BJ (cell line): ENCODE data around the gene TMOD1. TPM values are rescaled to one million over a fixed set of nuclear protein-coding genes. Genes with fewer than 3 reads are reported as not detected.

Source experiments
- CTCF ChIA-PET: fragments of 350-600 bp; formaldehyde crosslinking; extraction: SDS; loops from one replicate; lab custom pipeline; 2021; ENCODE audit warnings: antibody characterized with exemption, inconsistent platforms; lab: Yijun Ruan, JAX
- POLR2A ChIA-PET: fragments of 300-600 bp; sonication (Branson Sonifier 250); formaldehyde crosslinking; extraction: SDS; loops from one replicate; lab custom pipeline; 2021; ENCODE audit warnings: antibody characterized with exemption; lab: Charles Lee
- DNase-seq: peaks from one replicate; pipeline ENCODE4 v3.0.0-alpha.2; 2011; ENCODE audit warnings: low read depth
- H3K27me3 ChIP-seq: 2 replicates; pipeline ENCODE4 v1.6.0; 2011; ENCODE audit warnings: low read length; ENCODE audit not compliant: control insufficient read depth, insufficient read depth
- H3K36me3 ChIP-seq: 2 replicates; pipeline ENCODE4 v1.5.1; 2011; ENCODE audit warnings: low read length; ENCODE audit not compliant: control insufficient read depth, insufficient read depth
- H3K4me3 ChIP-seq: 2 replicates; pipeline ENCODE4 v1.5.1; 2011; ENCODE audit warnings: low read depth, mild to moderate bottlenecking, control low read depth, low read length
- polyA plus RNA-seq: library from polyadenylated mRNA; depleted of rRNA; stranded (reverse); fragments of >200 nt; gene quantifications from 2 replicates; pipeline ENCODE4 v1.2.3, GENCODE V29; 2011
- TF ChIP-seq, protein P1 (sequence below): IDR thresholded peaks from 2 replicates; pipeline ENCODE4 v1.5.1; 2011; ENCODE audit warnings: low read depth, mild to moderate bottlenecking, control low read depth, inconsistent platforms, low read length, moderate library complexity; ENCODE audit not compliant: insufficient read depth

Gene TMOD1
- polyA plus RNA-seq, 1 experiment: 0.06 TPM

DNA sequence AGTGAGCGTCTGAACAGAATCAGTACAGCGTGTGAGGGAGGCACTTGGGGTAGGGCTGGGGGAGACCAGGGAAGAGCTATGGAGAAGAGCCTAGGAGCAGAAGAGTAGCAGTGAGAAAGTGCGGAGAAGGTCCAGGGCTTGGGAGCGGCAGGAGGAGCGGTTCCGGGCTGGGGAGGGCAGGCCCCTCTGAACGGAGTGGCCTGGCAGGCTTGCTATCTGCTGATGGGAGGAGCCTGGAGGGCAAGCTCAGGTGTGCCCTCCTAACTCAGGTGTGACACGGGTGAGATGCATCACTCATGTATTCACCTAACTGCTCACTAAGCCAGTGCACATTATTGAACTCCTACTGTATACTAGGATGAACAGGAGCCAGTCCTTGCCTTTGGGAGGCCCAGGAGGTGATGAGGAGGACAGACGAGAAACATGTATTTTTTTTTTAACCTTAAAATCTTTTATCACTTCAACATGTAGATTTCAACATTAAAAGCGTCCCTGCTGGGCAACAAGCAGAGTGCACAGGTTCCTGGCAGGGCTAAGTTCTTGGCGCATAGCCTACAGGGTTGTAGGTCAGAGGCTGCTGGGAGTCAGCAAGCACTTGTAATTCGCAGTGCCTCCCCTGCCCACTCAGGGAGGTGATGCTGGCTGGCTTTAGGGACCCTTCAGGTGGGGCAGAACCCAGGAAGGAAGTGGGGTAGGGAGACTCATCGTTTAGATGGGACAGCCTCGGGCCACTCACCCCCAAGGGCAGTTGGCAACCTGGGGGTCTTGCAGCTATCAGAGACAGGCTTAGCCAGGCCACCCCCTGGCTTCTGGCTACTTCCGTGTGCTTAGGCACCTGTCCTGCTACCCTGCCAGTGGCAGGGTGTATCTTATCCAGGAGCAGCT, 55.5 kb downstream of the TMOD1 start:
- CTCF ChIA-PET: interaction anchor here (0.6 to 1.6 kb wide), 4 partner anchors 11 to 66 kb away, joined by 3 to 6 read pairs (median 4); no protein-coding TSS in a partner anchor
- TF ChIP-seq, protein P1, sequence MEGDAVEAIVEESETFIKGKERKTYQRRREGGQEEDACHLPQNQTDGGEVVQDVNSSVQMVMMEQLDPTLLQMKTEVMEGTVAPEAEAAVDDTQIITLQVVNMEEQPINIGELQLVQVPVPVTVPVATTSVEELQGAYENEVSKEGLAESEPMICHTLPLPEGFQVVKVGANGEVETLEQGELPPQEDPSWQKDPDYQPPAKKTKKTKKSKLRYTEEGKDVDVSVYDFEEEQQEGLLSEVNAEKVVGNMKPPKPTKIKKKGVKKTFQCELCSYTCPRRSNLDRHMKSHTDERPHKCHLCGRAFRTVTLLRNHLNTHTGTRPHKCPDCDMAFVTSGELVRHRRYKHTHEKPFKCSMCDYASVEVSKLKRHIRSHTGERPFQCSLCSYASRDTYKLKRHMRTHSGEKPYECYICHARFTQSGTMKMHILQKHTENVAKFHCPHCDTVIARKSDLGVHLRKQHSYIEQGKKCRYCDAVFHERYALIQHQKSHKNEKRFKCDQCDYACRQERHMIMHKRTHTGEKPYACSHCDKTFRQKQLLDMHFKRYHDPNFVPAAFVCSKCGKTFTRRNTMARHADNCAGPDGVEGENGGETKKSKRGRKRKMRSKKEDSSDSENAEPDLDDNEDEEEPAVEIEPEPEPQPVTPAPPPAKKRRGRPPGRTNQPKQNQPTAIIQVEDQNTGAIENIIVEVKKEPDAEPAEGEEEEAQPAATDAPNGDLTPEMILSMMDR: no peak

GRCh38 chr9:97557606-97558095, 56.2 kb downstream of the TMOD1 start:
- ChIA-PET POLR2A (no interaction called here), CTCF (interaction anchor here (1.5 to 1.6 kb wide), 2 partner anchors 8 to 41 kb away, joined by 3 to 6 read pairs; no protein-coding TSS in a partner anchor)
- Histone ChIP-seq H3K27me3 (peaks cover 13% of the 10 kb centered on the region), H3K4me3 (no peak overlapping the region), H3K36me3 (no peaks in the 10 kb centered on the region)
- no peak for DNase-seq
- TF ChIP-seq, protein P1: no peak

More for the DNA sequence above, 55.5 kb downstream of the TMOD1 start:
- Histone ChIP-seq H3K36me3 (no peaks in the 10 kb centered on the region), H3K4me3 (no peak overlapping the region), H3K27me3 (peaks cover 13% of the 10 kb centered on the region)
- no peak for DNase-seq
- POLR2A ChIA-PET: no interaction called here

- TF ChIP-seq, protein P1: no peak
- CTCF ChIA-PET: interaction anchor here (0.6 to 1.5 kb wide), 3 partner anchors 9 to 43 kb away, joined by 3 to 4 read pairs (median 3); no protein-coding TSS in a partner anchor
- POLR2A ChIA-PET: no interaction called here
- H3K27me3 ChIP-seq: peaks cover 11% of the 10 kb centered on the region
- no peak overlapping the region for H3K4me3 ChIP-seq
- no peak for DNase-seq
- H3K36me3 ChIP-seq: no peaks in the 10 kb centered on the region
Observed at GRCh38 chr9:97558701-97559101, 57.2 kb downstream of the TMOD1 start.

DNA sequence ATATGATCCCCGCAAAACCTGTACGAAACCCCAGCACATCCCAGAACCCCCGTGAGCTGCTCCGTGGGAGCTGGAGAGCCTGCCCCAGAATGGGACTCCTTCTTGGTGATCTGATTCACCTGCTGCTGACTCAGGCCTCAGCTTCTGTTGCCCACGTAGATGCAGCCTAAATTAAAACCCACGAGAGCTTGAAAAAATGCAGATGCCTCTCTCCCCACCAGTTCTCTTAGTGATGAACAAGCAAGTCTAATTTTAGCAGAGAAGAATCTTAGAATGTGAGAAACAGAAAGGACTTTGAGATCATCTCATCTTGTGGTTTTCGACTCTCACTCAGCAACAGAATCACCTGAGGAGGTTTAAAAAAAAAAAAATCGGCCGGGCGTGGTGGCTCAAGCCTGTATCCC, 57.6 kb downstream of the TMOD1 start:
- H3K4me3 ChIP-seq: no peak overlapping the region
- TF ChIP-seq, protein P1: no peak
- no peaks in the 10 kb centered on the region for H3K36me3 ChIP-seq
- peaks cover 11% of the 10 kb centered on the region for H3K27me3 ChIP-seq
- ChIA-PET POLR2A (no interaction called here), CTCF (interaction anchor here (0.6 to 1.5 kb wide), 3 partner anchors 10 to 43 kb away, joined by 3 to 4 read pairs (median 3); no protein-coding TSS in a partner anchor)
- no peak for DNase-seq

GRCh38 chr9:97560154-97560553, 58.7 kb downstream of the TMOD1 start:
- no peaks in the 10 kb centered on the region for H3K36me3 ChIP-seq
- peaks cover 8% of the 10 kb centered on the region for H3K27me3 ChIP-seq
- ChIA-PET POLR2A (no interaction called here), CTCF (no interaction called here)
- TF ChIP-seq, protein P1: no peak
- no peak overlapping the region for H3K4me3 ChIP-seq
- DNase-seq: no peak
